Measurements from ENCODE around the gene XYLT1.

Gene XYLT1

DNA sequence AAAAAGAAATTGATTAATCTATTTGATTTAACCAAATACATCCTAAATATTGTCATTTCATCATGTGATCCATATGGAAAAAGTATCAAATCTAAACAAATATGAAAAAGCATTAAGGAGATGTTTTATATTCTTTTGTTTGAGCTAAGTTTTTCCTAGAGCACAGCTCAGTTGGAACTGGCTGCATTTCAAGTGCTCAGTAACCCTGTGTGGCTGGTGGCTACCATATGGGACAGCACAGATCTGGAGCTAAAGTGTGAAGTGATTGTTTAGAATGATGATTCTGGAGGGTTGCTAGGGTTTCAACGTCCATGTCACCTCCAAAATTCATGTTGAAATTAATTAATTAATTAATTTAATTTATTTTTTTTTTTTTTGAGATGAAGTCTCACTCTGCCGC is 137.5 kb downstream of the XYLT1 start:
- DNase-seq (ENCODE audit: low read depth in 2 of 2): no peak

- no peak for DNase-seq (ENCODE audit: low read depth in 2 of 2)
Observed at GRCh38 chr16:17331991-17332390, 138.8 kb downstream of the XYLT1 start.

DNA sequence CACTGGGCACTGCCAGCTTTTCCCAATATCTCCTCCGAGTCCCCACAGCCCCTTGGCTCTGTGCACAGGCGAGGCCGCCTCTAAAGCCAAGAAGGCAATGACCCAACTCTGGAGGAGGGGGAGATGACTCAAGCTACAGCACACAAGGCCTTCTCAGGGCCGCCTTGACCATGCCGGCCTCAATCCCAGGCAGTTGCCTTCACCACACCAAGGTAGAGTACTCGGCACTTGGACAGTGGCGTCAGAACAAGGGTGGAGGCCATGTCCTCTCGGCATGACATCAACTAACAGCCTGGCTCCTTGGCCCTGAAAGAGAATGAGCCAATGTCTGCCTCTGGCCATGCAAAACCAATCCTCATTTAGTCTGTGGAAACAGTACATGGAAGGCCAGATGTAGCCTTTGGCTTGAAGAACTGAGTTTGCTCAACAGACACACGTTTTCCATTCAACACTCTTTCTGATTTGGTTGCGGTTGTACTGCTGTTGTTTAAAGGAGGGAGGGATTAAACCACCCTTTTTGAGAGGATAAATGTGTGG is 139.6 kb downstream of the XYLT1 start:
- DNase-seq (ENCODE audit: low read depth in 2 of 2): no peak

GRCh38 chr16:17330044-17330443 is 140.7 kb downstream of the XYLT1 start:
- DNase-seq (ENCODE audit: low read depth in 2 of 2): no peak

GRCh38 chr16:17329391-17329790 is 141.4 kb downstream of the XYLT1 start:
- no peak for DNase-seq (ENCODE audit: low read depth in 2 of 2)

- DNase-seq (ENCODE audit: low read depth in 2 of 2): no peak
Observed at GRCh38 chr16:17328932-17329331, 141.8 kb downstream of the XYLT1 start.

DNA sequence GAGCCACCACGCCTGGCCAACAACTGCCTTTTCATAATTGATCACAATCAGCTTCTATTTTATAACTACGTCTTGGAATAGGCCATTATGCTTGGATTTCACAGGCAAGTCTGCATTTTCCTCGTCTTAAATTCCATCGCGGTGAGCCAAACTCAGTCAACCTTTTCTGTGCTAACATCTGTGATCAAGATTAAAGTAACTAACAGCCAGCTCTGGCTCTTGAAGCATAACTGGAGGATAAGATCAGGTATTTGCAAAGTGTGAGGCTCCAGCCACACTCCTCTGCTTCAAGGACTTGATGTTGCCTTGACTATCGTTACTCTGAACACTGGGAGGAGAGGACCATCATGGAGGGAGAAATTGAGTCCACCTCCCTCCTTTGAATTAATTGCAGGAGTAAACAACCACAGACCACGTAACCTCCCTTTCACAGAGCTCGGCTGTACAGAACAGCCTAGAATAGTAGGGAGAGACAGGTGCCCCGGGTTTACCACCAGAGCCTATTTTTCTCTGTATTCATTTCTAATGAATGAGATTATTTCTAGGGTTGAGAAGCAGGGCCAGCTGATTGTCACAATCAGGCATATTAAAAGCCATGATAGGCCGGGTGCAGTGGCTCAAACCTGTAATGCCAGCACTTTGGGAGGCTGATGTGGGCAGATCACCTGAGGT is 143.0 kb downstream of the XYLT1 start:
- DNase-seq (ENCODE audit: low read depth in 2 of 2): no peak

DNA sequence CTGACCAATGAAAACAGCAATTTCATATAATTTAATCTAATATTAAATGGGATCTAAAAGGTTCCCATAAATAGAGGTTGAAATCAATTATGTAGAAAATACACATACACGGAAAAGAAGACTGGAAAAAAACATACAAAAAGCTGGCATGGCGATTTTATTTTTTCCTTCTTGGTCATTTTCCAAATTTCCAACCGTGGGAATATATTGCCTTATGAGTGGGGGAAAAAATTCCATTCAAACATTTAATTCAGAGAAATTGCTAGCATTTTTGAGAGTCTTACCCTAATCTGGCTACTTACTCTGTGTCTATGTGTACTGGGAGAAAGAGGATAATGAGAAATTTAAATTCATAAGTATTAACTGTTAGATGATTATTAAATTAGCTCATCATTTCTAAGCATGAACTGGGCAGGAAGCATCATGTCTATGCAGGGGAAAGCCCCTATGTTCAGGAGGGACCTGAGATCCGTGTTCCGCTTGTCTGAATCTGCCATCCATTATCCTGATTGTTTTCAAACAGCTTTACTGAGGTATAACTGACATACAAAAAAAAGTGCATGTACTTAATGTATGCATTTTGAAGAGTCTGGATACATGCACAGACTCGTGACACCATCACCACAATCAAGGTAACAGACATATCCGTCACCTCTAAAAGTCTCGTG is 145.2 kb downstream of the XYLT1 start:
- DNase-seq (ENCODE audit: low read depth in 2 of 2): no peak

DNA sequence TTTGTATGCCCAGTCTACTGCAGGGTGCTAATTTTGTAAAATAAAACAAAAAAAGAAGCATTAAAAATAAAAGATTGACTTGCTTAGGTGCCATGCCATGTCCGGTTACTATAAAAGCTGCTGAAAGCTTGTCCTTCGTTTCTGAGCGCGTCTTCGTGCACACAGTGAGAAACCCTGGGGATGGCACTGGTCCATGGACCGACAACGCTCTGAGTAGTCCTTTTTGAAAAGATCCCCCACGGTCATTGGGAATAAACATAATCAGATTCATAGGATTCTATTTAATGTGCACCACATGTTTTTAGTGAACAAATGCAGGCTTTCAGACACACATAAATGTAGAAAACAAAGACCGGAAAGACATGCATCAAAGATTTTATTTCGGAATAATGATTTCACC is 146.3 kb downstream of the XYLT1 start:
- no peak for DNase-seq (ENCODE audit: low read depth in 2 of 2)

DNA sequence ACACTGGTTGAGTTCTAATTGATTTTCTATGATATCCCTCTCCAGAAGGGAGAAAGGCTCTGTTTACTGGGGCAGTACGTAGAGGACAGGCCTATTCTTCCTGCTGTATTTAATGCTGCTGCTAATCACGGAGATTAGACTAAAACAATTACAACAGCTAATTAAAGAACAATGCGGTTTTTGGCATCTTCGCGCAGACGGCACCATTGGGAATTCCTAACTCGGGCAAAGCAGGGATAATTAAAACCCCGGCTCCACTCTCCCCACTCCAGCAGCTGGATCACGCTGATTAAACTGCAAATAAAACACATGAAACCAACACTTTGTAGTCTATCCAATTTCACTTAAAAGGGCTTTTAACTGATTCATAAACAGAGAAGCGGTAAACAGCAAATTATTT is 147.6 kb downstream of the XYLT1 start:
- DNase-seq (ENCODE audit: low read depth in 2 of 2): no peak

- DNase-seq (ENCODE audit: low read depth in 2 of 2): no peak
Observed at GRCh38 chr16:17321824-17322223, 148.9 kb downstream of the XYLT1 start.

DNA sequence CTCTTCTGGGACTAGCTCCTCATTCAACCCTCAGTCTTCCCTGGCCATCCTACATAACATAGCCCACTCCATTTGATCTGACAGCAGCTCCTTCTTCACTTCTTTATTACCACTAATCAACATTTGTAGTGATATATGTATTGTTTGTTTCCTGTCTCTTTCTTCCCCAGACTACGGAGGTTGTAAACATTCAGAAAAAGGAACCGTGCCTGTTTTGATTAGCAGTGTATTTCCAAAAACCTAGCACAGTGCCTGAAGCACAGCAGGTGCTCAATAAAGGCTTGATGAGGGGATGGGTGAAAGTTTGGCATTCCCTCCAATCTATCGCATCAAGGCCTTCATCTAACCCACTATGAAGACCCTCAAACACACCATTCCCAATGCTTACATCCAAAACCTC is 150.8 kb downstream of the XYLT1 start:
- no peak for DNase-seq (ENCODE audit: low read depth in 2 of 2)

GRCh38 chr16:17318238-17318637 is 152.5 kb downstream of the XYLT1 start:
- DNase-seq (ENCODE audit: low read depth in 2 of 2): no peak

GRCh38 chr16:17316005-17316404 is 154.8 kb downstream of the XYLT1 start:
- no peak for DNase-seq (ENCODE audit: low read depth in 2 of 2)

DNA sequence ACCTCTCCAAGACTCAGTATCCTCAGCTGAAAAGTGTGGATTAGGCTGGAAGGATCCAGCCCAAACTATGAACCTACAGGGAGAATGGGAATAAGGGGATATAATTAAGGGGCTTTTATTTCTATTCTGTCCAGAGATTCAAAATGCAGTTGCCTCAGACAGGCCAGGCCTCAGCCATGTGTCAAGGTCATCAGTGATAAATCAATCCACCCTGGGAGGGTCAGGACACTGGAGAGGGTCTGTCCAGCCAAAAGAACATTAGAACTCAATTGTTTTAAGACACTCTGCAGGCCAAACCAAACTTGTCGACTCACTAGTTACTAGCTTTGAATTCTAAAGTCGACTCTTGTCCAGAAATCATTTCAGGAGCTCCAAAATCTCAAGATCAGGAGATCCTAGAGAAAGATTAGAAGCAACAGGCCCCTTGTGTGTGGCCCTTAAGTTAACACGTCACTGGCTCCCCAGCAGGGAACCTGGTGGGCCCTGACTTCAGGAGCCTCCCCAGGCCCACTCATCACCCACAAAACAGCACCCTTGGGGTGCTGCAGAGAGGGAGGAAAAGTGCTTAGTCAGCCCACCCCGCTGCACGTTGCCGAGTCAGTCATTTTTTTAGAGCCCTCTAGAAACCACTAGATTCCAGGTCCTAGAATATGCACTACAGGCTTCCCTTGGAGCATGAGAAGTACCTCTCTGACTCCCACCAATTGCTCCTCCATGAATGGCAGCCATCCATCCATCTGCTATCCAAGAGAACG is 156.8 kb downstream of the XYLT1 start:
- DNase-seq (ENCODE audit: low read depth in 2 of 2): no peak

DNA sequence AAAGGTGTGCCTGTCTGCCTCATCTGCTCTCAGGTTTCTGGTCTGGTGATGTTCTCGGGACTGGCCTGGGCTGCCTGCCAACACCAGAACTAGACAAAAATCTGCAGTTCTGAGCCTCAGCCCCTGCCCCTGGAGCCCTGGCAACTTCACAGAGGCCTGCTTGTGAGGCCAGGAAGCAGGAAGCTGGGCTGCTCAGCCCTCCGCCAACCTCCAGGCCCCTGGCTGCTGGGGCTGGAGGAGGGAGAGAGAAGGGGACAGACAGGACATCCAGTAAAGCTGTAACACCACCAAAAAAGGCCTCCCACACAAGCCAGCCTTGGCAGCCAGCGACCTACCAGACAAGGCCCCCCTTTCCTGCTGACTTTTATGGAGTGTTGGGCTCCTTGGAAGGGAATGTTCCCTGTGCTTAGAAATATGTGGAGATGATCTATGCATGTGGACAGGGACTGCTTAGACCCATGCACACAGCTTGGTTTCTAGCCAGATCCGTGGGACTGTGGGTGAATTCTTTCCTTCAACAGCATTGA is 157.6 kb downstream of the XYLT1 start:
- no peak for DNase-seq (ENCODE audit: low read depth in 2 of 2)

GRCh38 chr16:17312094-17312710 is 158.6 kb downstream of the XYLT1 start:
- DNase-seq (ENCODE audit: low read depth in 2 of 2): no peak

DNA sequence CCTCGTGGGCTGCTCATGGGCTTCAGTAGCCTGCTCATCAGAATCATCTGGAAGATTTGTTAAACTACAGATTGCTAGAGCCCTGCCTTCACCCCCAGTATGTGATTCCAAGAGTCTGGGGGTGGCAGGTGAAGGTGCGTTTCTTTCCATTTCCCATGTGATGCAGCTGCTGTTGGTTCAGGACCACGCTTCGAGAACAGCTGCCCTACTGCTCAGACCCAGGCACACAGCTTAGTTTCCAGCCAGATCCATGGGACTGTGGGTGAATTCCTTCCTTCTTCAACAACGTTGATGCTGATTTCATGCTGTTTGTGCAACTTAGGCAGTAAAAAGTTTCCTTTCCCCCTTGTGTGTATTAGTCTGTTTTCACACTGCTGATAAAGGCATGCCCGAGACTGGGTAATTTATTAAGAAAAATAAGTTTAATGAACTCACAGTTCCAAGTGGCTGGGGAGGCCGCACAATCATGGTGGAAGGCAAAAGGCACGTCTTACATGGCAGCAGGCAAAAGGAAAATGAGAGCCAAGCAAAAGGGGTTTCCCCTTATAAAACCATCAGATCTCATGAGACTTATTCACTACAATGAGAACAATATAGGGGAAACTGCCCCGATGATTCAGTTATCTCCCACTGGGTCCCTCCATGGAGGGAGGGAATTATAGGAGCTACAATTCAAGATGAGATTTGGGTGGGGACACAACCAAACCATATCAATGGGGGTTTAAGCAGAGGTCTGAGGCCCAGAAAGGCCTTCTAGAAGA is 159.2 kb downstream of the XYLT1 start:
- DNase-seq (ENCODE audit: low read depth in 2 of 2): no peak

DNA sequence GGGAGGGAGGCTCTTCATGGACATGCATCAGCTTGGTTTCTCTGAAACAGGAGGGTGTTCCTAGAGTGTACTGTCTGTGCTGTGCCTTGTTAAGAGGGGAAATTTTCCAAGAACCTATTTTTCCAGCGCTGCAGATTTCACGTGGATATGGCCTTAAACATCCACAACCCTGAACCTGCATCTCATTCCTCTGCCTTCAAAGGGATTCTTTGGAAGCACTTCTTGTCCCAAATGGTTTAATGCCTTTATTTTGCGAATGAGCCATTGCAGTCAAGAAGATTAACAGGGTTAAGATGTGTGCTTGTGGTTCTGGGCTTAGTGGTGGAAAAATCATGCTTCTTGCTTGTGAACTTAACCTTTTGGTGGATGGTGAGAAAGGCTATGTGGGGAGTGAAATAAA is 161.2 kb downstream of the XYLT1 start:
- DNase-seq (ENCODE audit: low read depth in 2 of 2): no peak

DNA sequence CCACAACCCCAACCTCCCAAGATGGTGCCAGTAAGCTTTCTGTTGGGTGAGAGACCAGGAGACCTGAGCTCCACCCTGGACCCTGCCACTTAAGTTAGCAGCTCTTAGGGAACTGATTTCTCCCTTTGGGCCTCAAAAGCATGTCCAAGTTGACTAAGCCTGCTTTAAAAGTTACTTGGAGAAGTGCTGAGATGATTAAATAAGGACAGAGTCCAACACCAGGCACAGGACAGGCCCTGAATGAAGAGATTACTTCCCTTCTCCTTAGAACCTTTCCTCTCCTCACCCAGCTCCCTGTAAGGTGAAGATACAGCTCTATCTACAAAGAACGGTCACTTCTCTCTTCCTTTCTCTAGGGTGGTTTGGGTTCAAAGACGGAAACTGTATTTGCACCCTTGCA is 162.6 kb downstream of the XYLT1 start:
- no peak for DNase-seq (ENCODE audit: low read depth in 2 of 2)

- no peak for DNase-seq (ENCODE audit: low read depth in 2 of 2)
Observed at GRCh38 chr16:17307504-17307903, 163.3 kb downstream of the XYLT1 start.

Measured in stimulated activated CD8-positive, alpha-beta memory T cell treated with anti-CD3 and anti-CD28 coated beads, Interleukin-7, amount 100 ng/mL, for 1 hour (primary cell).